ENCODE measurements around the gene TMED4. TPM values are rescaled to one million over a fixed set of nuclear protein-coding genes. Genes with fewer than 3 reads are reported as not detected.

TMED4 gene
- total RNA-seq (2014; rRNA removed; shearing (Covaris generic)) = 94.4 and 114 TPM in 2 replicates

DNA sequence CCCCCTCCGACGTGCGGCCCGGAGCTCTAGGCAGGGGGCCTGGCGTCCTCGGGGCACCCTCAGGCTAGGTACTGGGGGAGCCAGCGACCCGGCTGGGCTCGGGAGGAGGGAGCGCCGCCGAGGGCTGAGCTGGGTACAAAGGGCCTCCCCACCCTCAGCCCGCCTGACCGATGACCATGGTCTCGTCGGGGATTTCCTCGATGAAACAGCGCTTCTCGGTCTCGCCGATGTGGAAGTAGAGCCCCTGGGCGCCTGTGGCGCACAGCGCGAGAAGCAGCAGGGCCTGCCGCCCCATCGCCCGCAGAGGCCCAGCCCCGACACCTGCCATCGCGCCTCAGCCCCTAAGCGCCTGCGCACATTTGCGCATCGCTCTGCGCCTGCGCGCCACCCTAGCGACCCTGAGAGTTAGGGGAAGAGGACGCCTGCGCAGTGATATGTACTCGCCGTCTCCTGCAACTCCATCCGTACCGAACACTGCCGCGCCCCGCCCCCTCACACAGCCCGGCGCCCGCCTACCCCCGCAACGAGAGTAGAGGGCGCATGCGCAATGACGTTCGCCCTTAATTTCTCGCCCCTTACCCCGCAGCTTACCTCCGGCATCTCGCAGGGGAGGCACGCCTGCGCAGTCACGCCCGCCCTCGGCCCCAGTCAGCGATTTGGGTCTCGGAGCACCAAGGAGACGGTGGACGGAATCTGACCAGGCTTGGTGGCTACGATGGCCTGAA lies at the start of gene TMED4:
TMED4 (minus strand) TSS at position 353 of the 725 bp plus-strand sequence; CDS start at position 328, 25 bp downstream.
- H3K36me3 ChIP-seq (replicated peaks; ENCODE audit: control insufficient read depth, insufficient read depth, low read length) = peaks cover 21% of the 10 kb centered on the region

DNA sequence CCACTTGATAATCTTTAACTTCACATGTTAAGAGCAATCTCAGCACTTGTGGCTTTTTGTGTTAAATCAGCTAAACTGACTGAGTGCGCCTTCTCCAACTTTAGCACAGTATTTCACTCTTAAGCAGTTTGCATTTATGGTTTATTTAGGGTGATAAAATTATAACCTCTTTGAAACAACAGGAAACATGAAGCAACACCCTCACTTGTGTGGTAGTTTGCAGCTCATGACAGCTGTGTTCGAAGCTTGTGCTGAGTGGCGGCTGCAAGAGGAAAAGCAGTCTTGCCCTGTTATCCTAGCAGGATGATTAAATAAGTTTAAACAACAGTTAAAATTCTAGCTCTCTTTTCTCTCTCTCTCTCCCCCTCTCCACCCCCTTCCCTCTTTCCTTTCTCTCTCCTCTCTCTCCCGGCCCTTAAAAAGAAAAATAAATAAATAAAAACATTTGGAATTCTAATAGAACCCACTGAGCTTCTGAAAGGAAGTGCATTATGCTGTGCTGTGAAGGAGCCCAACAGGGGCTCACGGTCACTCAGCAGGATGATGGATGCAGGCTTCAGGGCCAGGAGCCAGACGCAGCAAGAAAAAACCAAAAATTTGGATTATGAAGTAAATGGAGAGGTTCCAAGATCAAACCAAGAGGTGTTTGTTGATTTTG lies 49.6 kb upstream of the TMED4 start:
- DNase-seq = no peak
- Histone ChIP-seq H3K36me3 (replicated peaks; ENCODE audit: control insufficient read depth, insufficient read depth, low read length) (no peaks in the 10 kb centered on the region; the same call in 1 of the 2 replicates), H3K4me3 (ENCODE audit: insufficient read depth, low read depth, low read length) (no peak overlapping the region), H3K27me3 (ENCODE audit: control insufficient read depth, insufficient read depth, low read length) (no peaks in the 10 kb centered on the region)

More for the DNA sequence above, at the start of gene TMED4:
- no peaks in the 10 kb centered on the region; the same call in 1 of the 2 replicates for H3K27me3 ChIP-seq (ENCODE audit: control insufficient read depth, insufficient read depth, low read length)
- DNase-seq = peak; percentile 100
- H3K4me3 ChIP-seq (ENCODE audit: insufficient read depth, low read depth, low read length) = peak within 1 kb of the TSS; percentile 95

DNA sequence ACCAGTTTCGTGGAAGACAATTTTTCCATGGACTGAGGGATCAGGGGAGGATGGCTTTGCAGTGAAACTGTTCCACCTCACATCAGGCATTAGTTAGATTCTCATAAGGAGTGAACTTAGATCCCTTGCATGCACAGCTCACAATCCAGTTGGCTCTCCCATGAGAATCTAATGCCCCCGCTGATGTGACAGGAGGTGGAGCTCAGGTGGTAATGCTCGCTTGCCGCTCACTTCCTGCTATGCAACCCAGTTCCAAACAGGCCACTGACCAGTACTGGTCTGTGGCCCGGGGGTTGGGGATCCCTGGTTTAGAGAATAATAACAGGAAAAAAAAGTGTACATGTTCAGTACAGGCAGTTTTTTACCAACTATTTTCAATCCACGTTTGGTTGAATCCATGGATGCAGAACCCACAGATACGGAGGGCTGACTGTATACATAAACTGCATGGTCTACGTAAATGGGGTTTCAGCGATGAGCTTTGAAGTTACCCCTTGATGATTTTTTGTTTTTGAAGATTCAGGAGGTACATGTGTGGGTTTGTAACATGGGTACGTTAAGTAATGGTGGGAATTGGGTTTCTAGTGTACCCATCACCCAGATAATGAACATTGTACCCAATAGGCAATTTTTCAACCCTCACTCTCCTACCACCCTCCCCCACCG lies 48.9 kb upstream of the TMED4 start:
- DNase-seq = no peak
- no peaks in the 10 kb centered on the region for H3K27me3 ChIP-seq (ENCODE audit: control insufficient read depth, insufficient read depth, low read length)
- H3K36me3 ChIP-seq (replicated peaks; ENCODE audit: control insufficient read depth, insufficient read depth, low read length) = peaks cover 1% of the 10 kb centered on the region
- no peak overlapping the region for H3K4me3 ChIP-seq (ENCODE audit: insufficient read depth, low read depth, low read length)

DNA sequence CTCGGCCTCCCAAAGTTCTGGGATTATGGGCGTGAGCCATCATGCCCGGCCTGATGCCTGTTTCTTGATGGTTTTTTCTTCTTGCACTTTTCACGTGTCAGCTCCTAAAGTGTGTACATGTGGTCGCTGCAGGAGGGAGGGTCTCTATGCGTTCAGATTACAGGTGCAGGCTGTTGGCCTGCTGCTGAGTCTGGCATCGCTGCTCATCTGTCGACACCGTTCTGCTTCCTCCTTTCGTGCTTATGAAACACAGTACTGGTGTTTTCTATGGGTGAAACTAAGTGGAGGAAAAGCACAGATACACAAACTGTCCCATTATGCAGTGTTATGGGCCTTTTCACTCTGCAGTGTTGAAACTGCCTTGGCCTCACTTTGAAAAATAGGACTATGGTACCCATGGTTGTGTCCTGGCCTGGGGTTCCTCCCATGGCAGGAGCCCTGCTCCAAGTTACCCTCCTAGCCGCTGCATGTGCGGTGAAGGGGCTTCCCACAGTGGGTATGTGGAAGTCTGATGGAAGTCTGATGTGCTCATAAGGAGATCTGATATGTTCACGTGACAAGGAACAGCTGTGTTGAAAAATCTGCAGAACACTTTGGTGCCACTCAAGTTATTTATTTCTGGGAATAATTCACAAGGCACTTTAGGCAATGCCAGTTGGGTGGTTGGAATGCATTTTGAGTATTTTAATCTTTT lies 47.9 kb upstream of the TMED4 start:
- no peaks in the 10 kb centered on the region for H3K27me3 ChIP-seq (ENCODE audit: control insufficient read depth, insufficient read depth, low read length)
- no peak for DNase-seq
- H3K4me3 ChIP-seq (ENCODE audit: insufficient read depth, low read depth, low read length) = no peak overlapping the region
- H3K36me3 ChIP-seq (replicated peaks; ENCODE audit: control insufficient read depth, insufficient read depth, low read length) = peaks cover 3% of the 10 kb centered on the region

DNA sequence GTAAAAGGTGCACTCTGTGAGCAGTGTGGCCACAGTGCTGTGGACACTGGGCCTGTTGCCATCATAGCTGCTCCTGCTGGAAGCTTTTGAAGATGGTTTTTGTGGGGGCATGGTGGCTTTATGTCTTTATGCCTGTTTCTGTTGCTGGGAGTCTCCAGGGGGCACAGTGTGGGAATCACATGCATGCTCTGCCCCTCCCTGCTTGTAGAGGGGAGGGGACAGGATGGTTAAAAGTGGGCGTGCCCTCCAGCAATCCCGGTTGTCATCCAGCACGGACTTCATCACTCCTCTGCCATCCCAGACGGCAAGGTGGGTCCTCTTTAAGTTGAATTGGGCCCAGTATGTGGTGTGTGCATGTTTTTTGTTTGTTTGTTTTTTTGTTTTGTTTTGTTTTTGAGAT lies 44.6 kb upstream of the TMED4 start:
- Histone ChIP-seq H3K4me3 (ENCODE audit: insufficient read depth, low read depth, low read length) (no peak overlapping the region), H3K36me3 (replicated peaks; ENCODE audit: control insufficient read depth, insufficient read depth, low read length) (peaks cover 7% of the 10 kb centered on the region), H3K27me3 (ENCODE audit: control insufficient read depth, insufficient read depth, low read length) (no peaks in the 10 kb centered on the region)
- DNase-seq = peak; percentile 24

DNA sequence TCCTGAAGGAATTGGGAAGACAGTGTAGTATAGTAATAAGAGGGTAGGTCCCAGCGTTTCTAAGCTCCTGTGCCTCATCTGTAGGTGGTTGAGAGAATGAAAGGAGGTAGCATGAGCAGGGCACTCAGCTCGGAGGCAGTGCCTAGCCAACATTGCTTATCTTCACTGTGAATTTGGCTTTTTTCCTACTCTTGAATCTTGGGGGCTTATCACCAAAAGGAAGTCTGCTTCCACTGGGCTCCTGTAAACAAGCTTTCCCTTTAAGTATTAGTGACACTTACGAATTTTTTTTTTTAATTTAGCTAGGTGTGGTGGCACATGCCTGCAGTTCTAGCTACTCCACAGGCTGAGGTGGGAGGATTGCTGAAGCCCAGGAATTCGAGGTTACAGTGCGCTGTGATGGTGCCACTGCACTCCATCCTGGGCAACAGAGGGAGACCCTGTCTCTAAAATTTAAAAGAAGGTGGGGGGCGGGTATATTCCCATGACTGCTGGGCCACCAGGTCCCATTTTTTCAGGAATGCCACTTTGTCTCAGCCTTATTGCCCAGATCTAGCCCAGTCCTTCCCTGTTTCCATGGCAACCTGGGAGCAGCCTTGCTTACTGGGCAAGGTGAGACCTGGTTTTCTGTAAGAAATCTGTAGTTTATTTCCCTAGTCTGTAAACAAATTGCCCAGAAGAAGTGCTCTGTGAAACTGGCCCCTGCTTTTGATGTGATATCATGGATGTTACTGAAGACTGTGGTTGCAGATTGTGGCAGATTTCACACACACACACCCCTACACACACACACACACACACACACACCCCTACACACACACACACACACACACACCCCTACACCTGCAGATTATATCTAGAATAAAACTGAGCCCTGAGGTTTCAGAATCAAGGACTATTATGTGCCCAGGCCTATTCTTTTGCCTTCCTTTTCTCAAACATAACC lies 43.8 kb upstream of the TMED4 start:
- H3K4me3 ChIP-seq (ENCODE audit: insufficient read depth, low read depth, low read length) = no peak overlapping the region
- no peaks in the 10 kb centered on the region for H3K27me3 ChIP-seq (ENCODE audit: control insufficient read depth, insufficient read depth, low read length)
- peaks cover 7% of the 10 kb centered on the region for H3K36me3 ChIP-seq (replicated peaks; ENCODE audit: control insufficient read depth, insufficient read depth, low read length)
- no peak for DNase-seq

DNA sequence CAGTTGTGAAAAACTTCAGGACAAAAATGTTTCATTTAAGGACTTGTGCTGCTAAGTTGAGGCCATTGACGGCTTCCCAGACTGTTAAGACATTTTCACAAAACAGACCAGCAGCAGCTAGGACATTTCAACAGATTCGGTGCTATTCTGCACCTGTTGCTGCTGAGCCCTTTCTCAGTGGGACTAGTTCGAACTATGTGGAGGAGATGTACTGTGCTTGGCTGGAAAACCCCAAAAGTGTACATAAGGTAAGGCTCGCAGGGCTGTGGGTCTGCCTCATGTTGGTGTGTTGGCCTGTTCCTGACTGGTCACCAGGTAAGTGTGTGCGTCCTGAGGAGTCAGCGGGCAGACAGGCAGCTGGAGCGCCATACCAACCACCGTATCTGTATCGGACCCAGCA lies 42.3 kb upstream of the TMED4 start:
- H3K27me3 ChIP-seq (ENCODE audit: control insufficient read depth, insufficient read depth, low read length) = no peaks in the 10 kb centered on the region
- H3K36me3 ChIP-seq (replicated peaks; ENCODE audit: control insufficient read depth, insufficient read depth, low read length) = peaks cover 7% of the 10 kb centered on the region
- no peak for DNase-seq
- no peak overlapping the region for H3K4me3 ChIP-seq (ENCODE audit: insufficient read depth, low read depth, low read length)

DNA sequence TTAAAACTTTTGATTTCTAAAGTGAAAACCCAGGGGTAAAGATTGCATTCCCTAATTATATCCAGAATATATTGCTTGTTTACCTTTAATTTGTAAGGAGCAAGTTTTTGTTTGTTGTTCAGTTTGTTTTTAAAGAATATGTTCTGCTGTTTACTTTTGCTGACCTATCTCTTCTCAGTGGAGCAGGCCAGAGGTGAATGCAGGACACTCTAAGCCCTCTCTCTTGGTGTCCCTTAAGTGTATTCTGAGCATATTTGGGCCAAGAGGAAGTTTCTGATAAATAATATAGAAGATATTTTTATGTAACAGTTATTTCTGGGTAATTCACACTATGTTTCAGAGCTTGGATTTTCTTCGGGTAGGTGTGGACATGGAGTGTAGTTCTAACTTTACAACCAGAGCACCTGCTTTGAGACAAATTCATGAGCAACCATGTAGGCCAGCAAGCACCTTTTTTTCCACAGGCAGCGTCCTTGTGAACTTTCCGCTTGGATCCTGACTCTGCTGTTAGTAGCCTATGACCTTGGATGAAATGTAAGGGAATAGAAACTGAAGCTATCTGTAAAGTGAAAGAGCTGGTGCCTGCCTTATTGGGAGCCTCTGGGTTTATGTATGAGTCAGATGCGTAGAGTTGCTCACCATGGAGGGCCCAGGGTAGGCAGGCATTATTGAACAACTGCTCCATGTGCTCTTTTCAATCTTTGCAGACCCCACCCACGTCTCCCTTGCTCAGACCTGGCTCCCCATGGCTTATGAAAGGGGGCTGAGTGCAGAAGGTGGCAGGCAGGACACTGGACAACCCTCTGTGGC lies 40.5 kb upstream of the TMED4 start:
- peaks cover 7% of the 10 kb centered on the region for H3K36me3 ChIP-seq (replicated peaks; ENCODE audit: control insufficient read depth, insufficient read depth, low read length)
- no peak overlapping the region for H3K4me3 ChIP-seq (ENCODE audit: insufficient read depth, low read depth, low read length)
- no peak for DNase-seq
- H3K27me3 ChIP-seq (ENCODE audit: control insufficient read depth, insufficient read depth, low read length) = no peaks in the 10 kb centered on the region

DNA sequence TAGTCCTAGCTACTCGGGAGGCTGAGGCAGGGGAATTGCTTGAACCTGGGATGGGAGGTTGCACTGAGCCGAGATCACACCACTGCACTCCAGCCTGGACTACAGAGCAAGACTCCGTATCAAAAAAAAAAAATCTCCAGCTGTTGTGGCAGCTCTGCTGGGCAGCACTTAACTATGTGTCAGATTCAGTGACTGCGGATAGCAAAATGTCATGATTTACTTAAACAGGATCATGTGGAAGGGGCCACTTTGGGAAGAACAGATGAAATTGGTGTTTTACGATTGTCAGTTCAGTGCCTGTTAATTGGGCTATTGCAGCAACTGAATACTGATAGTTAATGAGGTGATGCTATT lies 39.7 kb upstream of the TMED4 start:
- DNase-seq = no peak
- H3K27me3 ChIP-seq (ENCODE audit: control insufficient read depth, insufficient read depth, low read length) = no peaks in the 10 kb centered on the region
- peaks cover 7% of the 10 kb centered on the region for H3K36me3 ChIP-seq (replicated peaks; ENCODE audit: control insufficient read depth, insufficient read depth, low read length)
- H3K4me3 ChIP-seq (ENCODE audit: insufficient read depth, low read depth, low read length) = no peak overlapping the region

DNA sequence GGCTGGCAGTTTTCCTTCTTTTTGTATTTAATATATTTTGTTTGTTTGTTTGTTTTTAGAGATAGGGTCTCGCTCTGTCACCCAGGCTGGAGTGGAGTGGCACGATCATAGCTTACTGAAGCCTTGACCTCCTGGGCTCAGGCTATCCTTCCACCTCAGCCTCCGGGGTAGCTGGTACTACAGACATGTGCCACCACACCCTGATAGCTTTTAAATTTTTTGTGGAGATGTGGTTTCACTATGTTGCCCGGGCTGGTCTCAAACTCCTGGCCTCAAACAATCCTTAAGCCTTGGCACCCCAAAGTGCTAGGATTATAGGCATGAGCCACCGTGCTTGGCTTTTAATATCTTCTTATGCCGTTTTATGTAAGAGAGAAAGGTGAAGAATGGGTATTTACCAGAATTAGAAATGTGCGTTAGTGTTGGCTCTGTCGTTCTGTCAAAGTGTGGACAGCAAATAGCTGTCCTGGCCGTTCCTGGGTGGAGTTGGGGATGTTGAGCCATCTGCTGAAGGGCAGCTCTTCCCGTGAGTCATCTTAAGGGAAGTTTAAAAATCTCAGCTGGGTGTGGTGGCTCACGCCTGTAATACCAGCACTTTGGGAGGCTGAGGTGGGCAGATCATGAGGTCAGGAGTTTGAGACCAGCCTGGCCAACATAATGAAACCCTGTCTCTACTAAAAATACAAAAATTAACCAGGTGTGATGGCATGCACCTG lies 39.2 kb upstream of the TMED4 start:
- no peaks in the 10 kb centered on the region for H3K27me3 ChIP-seq (ENCODE audit: control insufficient read depth, insufficient read depth, low read length)
- peaks cover 6% of the 10 kb centered on the region for H3K36me3 ChIP-seq (replicated peaks; ENCODE audit: control insufficient read depth, insufficient read depth, low read length)
- no peak for DNase-seq
- no peak overlapping the region for H3K4me3 ChIP-seq (ENCODE audit: insufficient read depth, low read depth, low read length)

DNA sequence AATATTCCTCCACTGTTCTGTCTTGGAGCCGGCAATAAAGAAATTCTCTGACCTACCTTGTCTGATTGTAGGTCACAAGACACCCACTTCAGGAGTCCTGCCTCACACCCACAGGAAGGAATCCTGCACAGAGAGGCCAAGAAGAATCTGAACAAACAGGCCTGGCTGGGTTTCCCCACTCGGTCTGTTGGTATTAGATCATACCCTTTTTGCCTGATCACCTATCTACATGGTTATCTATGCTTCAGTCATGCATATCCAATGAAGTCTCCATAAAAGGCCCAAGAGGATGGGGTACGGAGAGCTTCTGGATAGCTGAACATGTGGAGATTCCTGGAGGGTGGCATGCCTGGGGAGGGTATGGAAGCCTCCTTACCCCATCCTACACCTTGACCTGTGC lies 36.7 kb upstream of the TMED4 start:
- no peak overlapping the region for H3K4me3 ChIP-seq (ENCODE audit: insufficient read depth, low read depth, low read length)
- no peak for DNase-seq

DNA sequence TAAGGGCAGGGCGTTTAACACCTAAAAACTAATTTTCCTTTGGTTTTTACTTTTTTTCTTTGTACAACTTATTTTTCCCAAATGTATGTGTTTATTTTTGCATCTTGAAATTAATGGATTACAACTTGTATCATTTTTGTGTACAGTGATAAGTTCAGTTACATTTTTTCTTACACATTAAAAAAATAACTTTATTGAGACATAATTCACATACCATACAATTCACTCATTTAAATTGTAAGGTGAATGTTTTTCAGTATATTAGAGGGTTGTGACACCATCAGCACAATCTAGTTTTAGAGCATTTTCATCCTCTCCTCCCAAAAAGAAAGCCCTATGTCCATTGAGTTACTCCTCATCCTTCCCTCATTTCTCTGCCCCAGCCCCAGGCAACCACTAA lies 36.0 kb upstream of the TMED4 start:
- Histone ChIP-seq H3K36me3 (replicated peaks; ENCODE audit: control insufficient read depth, insufficient read depth, low read length) (no peaks in the 10 kb centered on the region; the same call in 1 of the 2 replicates), H3K4me3 (ENCODE audit: insufficient read depth, low read depth, low read length) (no peak overlapping the region), H3K27me3 (ENCODE audit: control insufficient read depth, insufficient read depth, low read length) (no peaks in the 10 kb centered on the region)
- no peak for DNase-seq

More for the DNA sequence above, 36.7 kb upstream of the TMED4 start:
- no peaks in the 10 kb centered on the region for H3K27me3 ChIP-seq (ENCODE audit: control insufficient read depth, insufficient read depth, low read length)
- no peaks in the 10 kb centered on the region; the same call in 1 of the 2 replicates for H3K36me3 ChIP-seq (replicated peaks; ENCODE audit: control insufficient read depth, insufficient read depth, low read length)

Data from H7 (cell line).